Psoas muscle (tissue), 8 donors: Measurements from ENCODE around the gene PKIB. TPM values are rescaled to one million over a fixed set of nuclear protein-coding genes. Genes with fewer than 3 reads are reported as not detected.

ENCODE experiments used
- ATAC-seq, 4 donors: fragments of 200-7000 bp; cut with Tn5 transposase; one replicate each; pipeline ENCODE4 v1.9.1; 2020; ENCODE audit warnings: moderate library complexity in 3 of 4, mild to moderate bottlenecking in 2 of 4
- DNase-seq, 2 donors: peaks; one replicate each; pipeline ENCODE4 v3.0.0-alpha.2; 2020
- H3K27ac ChIP-seq: fragments of 200-600 bp; one replicate; pipeline ENCODE4 v1.8.0; 2022
- H3K27me3 ChIP-seq, 3 donors: fragments of 200-600 bp in 1 of 3; one replicate each; pipeline versions ENCODE4 v1.6.1 to v1.8.0; 2013 to 2022; ENCODE audit warnings: low read length in 2 of 3, mild to moderate bottlenecking in 2 of 3, moderate library complexity in 1 of 3; ENCODE audit not compliant: insufficient read depth in 3 of 3
- H3K36me3 ChIP-seq, 2 donors: fragments of 200-600 bp in 1 of 2; one replicate each; pipeline versions ENCODE4 v1.6.1 to v1.8.0; 2013 to 2022; ENCODE audit warnings: low read depth in 1 of 2, mild to moderate bottlenecking in 1 of 2, moderate library complexity in 1 of 2; ENCODE audit not compliant: insufficient read depth in 1 of 2
- H3K4me1 ChIP-seq: fragments of 200-600 bp; one replicate; pipeline ENCODE4 v1.8.0; 2022
- H3K4me3 ChIP-seq: fragments of 200-600 bp; one replicate; pipeline ENCODE4 v1.8.0; 2022; ENCODE audit warnings: mild to moderate bottlenecking
- H3K9me3 ChIP-seq: fragments of 200-600 bp; one replicate; pipeline ENCODE4 v1.8.0; 2022
- CTCF ChIP-seq: fragments of 200-600 bp; IDR thresholded peaks from one replicate; pipeline ENCODE4 v1.8.0; 2022; ENCODE audit warnings: antibody characterized with exemption
- WGBS, 3 donors: extraction: QIAGEN DNeasy Blood & Tissue Kit; methylation state at CpG; one replicate each; pipeline versions ENCODE4 v1.1.6 to v1.1.7; 2013; 5-methylcytosine and 5-hydroxymethylcytosine counted together
- intact Hi-C, 2 donors: fragments of 100-400 bp; cut with DNase I; formaldehyde crosslinking; loops; one replicate each; pipeline versions ENCODE4 v1.11.0 to v1.14.2; 2022
- polyA plus RNA-seq, 3 donors: library from polyadenylated mRNA; stranded (reverse); fragments of 200-250 nt; gene quantifications; one replicate each; pipeline ENCODE4 v1.2.3, GENCODE V29; 2013
- total RNA-seq, 4 donors: library from RNA; stranded (reverse); fragmentation: NEBNext Ultra II Directional in 2 of 4; extraction: Animal tissue kit (Norgen Biotek cat#: 25700) in 2 of 4; gene quantifications; one replicate each; pipeline versions ENCODE4 v1.2.1 to v1.2.4, GENCODE V29; 2021 to 2023
- donor health status: healthy with polysubstance abuse.
- donor health status: DM: no; HTN: no; CAD: no; lungs with moderate emphysema.
- donor health status: Bipolar disorder and iron deficiency.
- donor health status: healthy.
- donor health status: DM: yes; HTN: yes; CAD: no.
- donor health status: DM: no; HTN: no; CAD: no.
- donor health status: DM: no; HTN: no; CAD: no.
- donor health status: DM: yes; HTN: yes; CAD: no.

The PKIB gene
- total and polyA plus RNA-seq, 7 donors, result 0.20 to 2.4 (median 0.59) TPM

DNA sequence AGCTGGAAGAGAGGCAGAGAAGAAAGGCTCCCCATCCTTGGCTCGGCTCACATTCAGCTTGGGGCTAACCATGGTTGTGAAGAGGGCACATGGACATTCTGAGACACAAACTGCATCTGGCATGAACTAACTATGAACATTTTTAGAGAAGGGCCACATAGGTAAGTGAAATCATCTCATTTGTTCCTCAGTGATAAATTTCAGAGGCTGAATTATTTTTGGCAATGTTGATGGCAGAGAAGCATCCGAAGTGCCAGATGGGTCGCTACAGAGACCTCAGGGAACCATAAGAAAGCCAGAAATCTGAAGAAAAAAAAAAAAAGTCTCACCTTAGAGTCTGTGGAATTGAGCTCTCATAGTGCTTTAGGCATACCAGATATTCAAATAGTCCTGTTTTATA lies 120.1 kb downstream of the PKIB start:
- H3K4me1 ChIP-seq, result peaks cover 3% of the 10 kb centered on the region
- WGBS, 3 donors, result 65 to 88% (median 75%) methylated on average over 3 of the region's 3 CpGs
- TF ChIP-seq CTCF, result no peak
- H3K27ac ChIP-seq, result no peak overlapping the region
- no peaks in the 10 kb centered on the region for H3K9me3 ChIP-seq
- H3K27me3 ChIP-seq, result no peaks in the 10 kb centered on the region
- no peak overlapping the region for H3K4me3 ChIP-seq
- DNase-seq (no peak), ATAC-seq (no peak)
- intact Hi-C loops, result loop anchor here (2.0 to 10.0 kb wide), 2 partner anchors 108 to 584 kb away; no protein-coding TSS in a partner anchor
- no peaks in the 10 kb centered on the region for H3K36me3 ChIP-seq

DNA sequence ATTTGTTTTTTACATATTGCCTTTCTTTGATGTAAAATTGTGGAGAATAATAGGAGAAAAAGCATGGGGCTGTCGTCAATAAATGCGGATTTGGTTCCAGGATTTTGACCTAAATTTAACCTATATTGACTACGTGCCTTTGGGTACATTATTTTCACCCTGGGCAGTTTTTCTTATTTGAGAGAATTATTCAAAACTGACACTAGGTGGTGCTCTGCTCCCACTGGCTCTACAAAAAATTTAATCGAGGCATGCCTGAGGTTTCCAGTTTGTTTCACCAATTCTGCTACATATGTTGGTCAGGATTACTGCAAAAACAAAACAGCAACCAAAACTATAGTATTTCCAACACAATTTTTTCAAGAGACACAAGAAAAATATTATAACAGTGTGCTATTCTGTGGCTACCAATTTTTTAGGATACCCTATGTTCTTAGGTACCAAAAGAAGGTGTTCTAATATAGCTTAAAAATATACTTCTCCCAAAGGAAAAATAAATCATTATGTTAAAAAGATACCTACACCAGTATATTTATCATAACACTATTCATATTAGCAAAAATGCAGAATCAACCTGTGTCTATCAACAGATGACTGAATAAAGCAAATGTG lies 120.7 kb downstream of the PKIB start:
- intact Hi-C loops, result loop anchor here (2.0 to 10.0 kb wide), 2 partner anchors 108 to 584 kb away; no protein-coding TSS in a partner anchor
- peak; percentile 87 for TF ChIP-seq CTCF
- 1 to 2% (median 1%) methylated on average over 4 of the region's 4 CpGs for WGBS, 3 donors
- DNase-seq (no peak), ATAC-seq (peak; percentile 57 to 83 (median 66))
- H3K4me3 ChIP-seq, result no peak overlapping the region
- no peak overlapping the region for H3K27ac ChIP-seq
- no peaks in the 10 kb centered on the region for H3K27me3 ChIP-seq
- H3K4me1 ChIP-seq, result peaks cover 5% of the 10 kb centered on the region
- no peaks in the 10 kb centered on the region for H3K9me3 ChIP-seq
- no peaks in the 10 kb centered on the region for H3K36me3 ChIP-seq

GRCh38 chr6:122733259-122733658 lies 123.1 kb downstream of the PKIB start:
- intact Hi-C loops, result loop anchor here in 1 of 2 donors (10.0 kb wide), 1 partner anchor 582 kb away; no protein-coding TSS in a partner anchor
- WGBS, 3 donors, result 82 to 90% (median 85%) methylated on average over 4 of the region's 4 CpGs
- ATAC-seq (no peak), DNase-seq (no peak)
- no peak overlapping the region for H3K27ac ChIP-seq
- no peaks in the 10 kb centered on the region for H3K9me3 ChIP-seq
- peaks cover 15% of the 10 kb centered on the region for H3K4me1 ChIP-seq
- H3K36me3 ChIP-seq, result no peaks in the 10 kb centered on the region
- no peaks in the 10 kb centered on the region for H3K27me3 ChIP-seq
- TF ChIP-seq CTCF, result no peak
- H3K4me3 ChIP-seq, result no peak overlapping the region

GRCh38 chr6:122734529-122735395 lies 124.6 kb downstream of the PKIB start:
- DNase-seq, result no peak
- intact Hi-C loops, result loop anchor here in 1 of 2 donors (10.0 kb wide), 1 partner anchor 580 kb away; no protein-coding TSS in a partner anchor
- no peaks in the 10 kb centered on the region for H3K36me3 ChIP-seq
- H3K27ac ChIP-seq, result no peak overlapping the region
- no peaks in the 10 kb centered on the region for H3K9me3 ChIP-seq
- no peaks in the 10 kb centered on the region for H3K27me3 ChIP-seq
- peaks cover 15% of the 10 kb centered on the region for H3K4me1 ChIP-seq
- no peak for ATAC-seq
- no peak for TF ChIP-seq CTCF
- WGBS, 3 donors, result 51 to 55% (median 54%) methylated on average over 10 of the region's 10 CpGs
- H3K4me3 ChIP-seq, result no peak overlapping the region
